HuH-7 (cell line): ENCODE measurements around the gene MAGI2.

Source experiments
- DNase-seq: peaks from one replicate; pipeline ENCODE4 v3.0.0; 2011; ENCODE audit warnings: low spot score

Gene MAGI2

GRCh38 chr7:79453558-79454360, at the start of gene MAGI2:
Gene MAGI2 (minus strand): TSS chr7:79453667. CDS start chr7:79453320, 347 bp downstream.
- DNase-seq, result peak; percentile 30

- no peak for DNase-seq
These were observed 48.7 kb upstream of the MAGI2 start for GRCh38 chr7:79502151-79502550.

GRCh38 chr7:79500759-79501158, 47.3 kb upstream of the MAGI2 start:
- no peak for DNase-seq

GRCh38 chr7:79497728-79498127, 44.3 kb upstream of the MAGI2 start:
- no peak for DNase-seq

- DNase-seq, result no peak
These were observed 42.2 kb upstream of the MAGI2 start for GRCh38 chr7:79495544-79496272.

- no peak for DNase-seq
These were observed 40.6 kb upstream of the MAGI2 start for GRCh38 chr7:79494046-79494445.

GRCh38 chr7:79489371-79489770, 35.9 kb upstream of the MAGI2 start:
- no peak for DNase-seq

GRCh38 chr7:79478386-79478785, 24.9 kb upstream of the MAGI2 start:
- no peak for DNase-seq

- no peak for DNase-seq
These were observed 22.0 kb upstream of the MAGI2 start for GRCh38 chr7:79475455-79475854.

- no peak for DNase-seq
These were observed 18.2 kb upstream of the MAGI2 start for GRCh38 chr7:79471699-79472098.

- DNase-seq, result no peak
These were observed 17.8 kb upstream of the MAGI2 start for GRCh38 chr7:79471283-79471682.

GRCh38 chr7:79465551-79465950, 12.1 kb upstream of the MAGI2 start:
- DNase-seq, result no peak

GRCh38 chr7:79464051-79464450, 10.6 kb upstream of the MAGI2 start:
- DNase-seq, result no peak

GRCh38 chr7:79462390-79462789, 8.9 kb upstream of the MAGI2 start:
- no peak for DNase-seq

GRCh38 chr7:79461660-79462059, 8.2 kb upstream of the MAGI2 start:
- peak; percentile 9 for DNase-seq

GRCh38 chr7:79459381-79459780, 5.9 kb upstream of the MAGI2 start:
- DNase-seq, result no peak

GRCh38 chr7:79458796-79459195, 5.3 kb upstream of the MAGI2 start:
- no peak for DNase-seq

- no peak for DNase-seq
These were observed 1.8 kb upstream of the MAGI2 start for GRCh38 chr7:79455173-79455790.

GRCh38 chr7:79454361-79454960, 994 bp upstream of the MAGI2 start:
- peak; percentile 16 for DNase-seq

- DNase-seq, result no peak
These were observed 255 bp downstream of the MAGI2 start for GRCh38 chr7:79453266-79453557.

- DNase-seq, result peak; percentile 20
These were observed 787 bp downstream of the MAGI2 start for GRCh38 chr7:79452495-79453265.

GRCh38 chr7:79452032-79452494, 1.4 kb downstream of the MAGI2 start:
- DNase-seq, result peak; percentile 84
